HepG2 (cell line): ENCODE results near the gene SNRPD1. TPM values are rescaled to one million over a fixed set of nuclear protein-coding genes. Genes with fewer than 3 reads are reported as not detected.

Experiments
- ATF2 ChIP-seq: sonication (generic); formaldehyde crosslinking; IDR thresholded peaks from 2 replicates; pipeline ENCODE4 v1.4.0; 2020; ENCODE audit warnings: missing genetic modification reagents
- CBFB ChIP-seq: sonication (generic); formaldehyde crosslinking; IDR thresholded peaks from 2 replicates; pipeline ENCODE4 v1.4.0; 2020; ENCODE audit warnings: missing genetic modification reagents
- CCDC6 ChIP-seq: sonication (generic); formaldehyde crosslinking; IDR thresholded peaks from 2 replicates; pipeline ENCODE4 v1.8.1; 2022; ENCODE audit warnings: mild to moderate bottlenecking, missing genetic modification reagents, moderate library complexity
- DRAP1 ChIP-seq: IDR thresholded peaks from 2 replicates; pipeline ENCODE4 v1.6.1; 2016; ENCODE audit warnings: missing genetic modification reagents, missing compliant biosample characterization
- FOSL1 ChIP-seq: sonication (generic); formaldehyde crosslinking; IDR thresholded peaks from 2 replicates; pipeline ENCODE4 v1.9.0; 2021; ENCODE audit warnings: missing genetic modification reagents, borderline replicate concordance
- MIER3 ChIP-seq: IDR thresholded peaks from 2 replicates; pipeline ENCODE4 v1.6.1; 2016; ENCODE audit warnings: missing compliant biosample characterization, borderline replicate concordance
- NCOR1 ChIP-seq: fragments of 200-600 bp; sonication (generic); IDR thresholded peaks from 2 replicates; pipeline ENCODE4 v1.7.0; 2017; ENCODE audit warnings: antibody characterized with exemption, low read length, borderline replicate concordance
- NFE2L2 ChIP-seq: fragments of 150-350 bp; IDR thresholded peaks from 2 replicates; pipeline ENCODE4 v1.6.1; 2014; ENCODE audit warnings: low read length
- PAX8 ChIP-seq: sonication (generic); formaldehyde crosslinking; IDR thresholded peaks from 2 replicates; pipeline ENCODE4 v1.8.0; 2022; ENCODE audit warnings: mild to moderate bottlenecking, missing genetic modification reagents, borderline replicate concordance
- RBAK ChIP-seq: sonication (generic); formaldehyde crosslinking; IDR thresholded peaks from 2 replicates; pipeline ENCODE4 v1.5.1; 2020; ENCODE audit warnings: mild to moderate bottlenecking, missing genetic modification reagents
- SMAD1 ChIP-seq: sonication (generic); formaldehyde crosslinking; IDR thresholded peaks from 2 replicates; pipeline ENCODE4 v1.4.0; 2020; ENCODE audit warnings: missing genetic modification reagents, low read depth, mild to moderate bottlenecking, borderline replicate concordance
- ZFP41 ChIP-seq: sonication (generic); formaldehyde crosslinking; IDR thresholded peaks from 2 replicates; pipeline ENCODE4 v1.4.0; 2020; ENCODE audit warnings: mild to moderate bottlenecking, missing genetic modification reagents, borderline replicate concordance
- ZNF317 ChIP-seq: sonication (generic); formaldehyde crosslinking; IDR thresholded peaks from 2 replicates; pipeline ENCODE4 v1.5.0; 2020; ENCODE audit warnings: mild to moderate bottlenecking, missing genetic modification reagents
- ZNF329 ChIP-seq: sonication (generic); formaldehyde crosslinking; IDR thresholded peaks from 2 replicates; pipeline ENCODE4 v1.9.0; 2021; ENCODE audit warnings: low read depth, mild to moderate bottlenecking, missing genetic modification reagents
- ZNF7 ChIP-seq: IDR thresholded peaks from 2 replicates; pipeline ENCODE4 v1.6.1; 2016; ENCODE audit warnings: missing biosample characterization, missing genetic modification reagents
- ZNF749 ChIP-seq: sonication (generic); formaldehyde crosslinking; IDR thresholded peaks from 2 replicates; pipeline ENCODE4 v1.8.0; 2022; ENCODE audit warnings: mild to moderate bottlenecking, missing genetic modification reagents, moderate library complexity, borderline replicate concordance
- ZNF800 ChIP-seq: sonication (generic); formaldehyde crosslinking; IDR thresholded peaks from 2 replicates; pipeline ENCODE4 v1.4.0; 2020; ENCODE audit warnings: missing genetic modification reagents
- polyA plus RNA-seq, 8 experiments: library from polyadenylated mRNA; depleted of rRNA in 3 of 8; stranded (reverse) in 7 of 8; unstranded in 1 of 8; fragments of >200 nt; fragmentation: Illumina TruSeq in 4 of 8; extraction: Trizol in 4 of 8; gene quantifications; 2 replicates each; pipeline versions ENCODE4 v1.2.1 to v1.2.3, GENCODE V29; 2011 to 2016; ENCODE audit warnings: low read depth in 4 of 8, missing spikeins in 1 of 8, mixed read lengths in 1 of 8; ENCODE audit not compliant: insufficient read depth in 1 of 8
- total RNA-seq, 5 experiments: library from RNA; depleted of rRNA; stranded (reverse); fragments of >200 nt; fragmentation: Illumina TruSeq; extraction: Trizol; gene quantifications; 2 replicates each; pipeline ENCODE4 v1.2.3, GENCODE V29; 2016; ENCODE audit warnings: low read depth in 1 of 5

Gene SNRPD1
- total and polyA plus RNA-seq, 2 of the 13 experiments (the other 11 are each of a cell fraction or from before 2014, with no cell fraction given): 22.7 to 275 TPM

- TF ChIP-seq RBAK (peak; percentile 70; the same call in 1 of the 2 replicates), FOSL1 (CRISPR knock-in tag) (peak; percentile 51; the same call in 1 of the 2 replicates), ZFP41 (CRISPR knock-in tag) (peak; percentile 92; the same call in 1 of the 2 replicates), ATF2 (CRISPR knock-in tag) (peak; percentile 84; the same call in 1 of the 2 replicates), NCOR1 (0 out of 2 replicates have a peak, but pooled peaks have one; percentile 17), DRAP1 (peak; percentile 81), ZNF749 (CRISPR knock-in tag) (peak; percentile 83; the same call in 1 of the 2 replicates), ZNF7 (CRISPR knock-in tag) (no peak; the same call in 1 of the 2 replicates), ZNF800 (peak; percentile 91), ZNF329 (CRISPR knock-in tag) (peak; percentile 52; the same call in 1 of the 2 replicates), CBFB (peak; percentile 96), ZNF317 (peak; percentile 85), CCDC6 (peak; percentile 87), PAX8 (peak; percentile 86; the same call in 1 of the 2 replicates), NFE2L2 (no peak), MIER3 (peak; percentile 91; the same call in 1 of the 2 replicates), SMAD1 (CRISPR knock-in tag) (peak; percentile 55; the same call in 1 of the 2 replicates)
Measured at GRCh38 chr18:21612125-21613039, at the start of gene SNRPD1 (continued).
